ENCODE data around the gene FAM47E. TPM values are rescaled to one million over a fixed set of nuclear protein-coding genes. Genes with fewer than 3 reads are reported as not detected.

The FAM47E gene
- total and polyA plus RNA-seq, 2 donors (not counting 3 experiments of a cell fraction or from before 2014, with no cell fraction given), result 0.11 TPM; not detected in 1

DNA sequence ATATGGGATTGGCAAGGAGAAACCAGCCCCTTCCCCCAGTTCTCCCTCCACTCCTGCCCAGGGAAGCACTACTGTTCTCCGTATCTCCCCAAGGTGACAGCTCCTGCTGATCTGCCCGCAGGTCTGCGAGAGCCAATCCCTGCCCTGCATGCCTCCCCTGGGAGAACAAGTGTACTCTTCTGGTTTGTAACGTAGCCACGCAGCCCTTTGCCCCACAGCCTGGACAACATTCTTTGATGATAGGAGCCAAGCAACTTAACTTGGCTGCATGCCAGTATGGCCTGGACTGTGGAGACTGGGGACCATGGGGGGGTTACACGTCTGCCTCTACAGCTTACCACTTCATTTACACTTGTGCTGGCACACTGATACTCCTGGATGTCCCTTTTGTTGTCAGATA, 57.0 kb downstream of the FAM47E start:
- no peak overlapping the region for H3K27ac ChIP-seq (ENCODE audit: insufficient read depth, low read depth, low read length)
- H3K4me3 ChIP-seq (replicated peaks in 1 of 3; ENCODE audit: insufficient read depth in 1 of 3, low read depth in 1 of 3, low read length in 3 of 3), result no peak overlapping the region
- no peaks in the 10 kb centered on the region for H4K20me1 ChIP-seq (replicated peaks; ENCODE audit: control insufficient read depth, extremely low read depth, insufficient read depth, low read length)
- no peaks in the 10 kb centered on the region for H3K36me3 ChIP-seq (ENCODE audit: control insufficient read depth in 2 of 2, extremely low read depth in 1 of 2, insufficient read depth in 2 of 2, low read length in 2 of 2)
- no peaks in the 10 kb centered on the region for H3K9me3 ChIP-seq (replicated peaks; ENCODE audit: control insufficient read depth, insufficient read depth, low read length)
- no peaks in the 10 kb centered on the region for H3K79me2 ChIP-seq (ENCODE audit: control insufficient read depth, insufficient read depth, low read length)
- TF ChIP-seq POLR2A (IDR thresholded peaks at IDR 0.05; ENCODE audit: low read depth, low read length), result no peak
- no peak for TF ChIP-seq FOS (IDR thresholded peaks at IDR 0.05; ENCODE audit: borderline replicate concordance, insufficient read depth, low read length)
- no peak for TF ChIP-seq POLR2AphosphoS5 (IDR thresholded peaks at IDR 0.05; ENCODE audit: insufficient read depth, low read depth, low read length)
- TF ChIP-seq, protein P1, sequence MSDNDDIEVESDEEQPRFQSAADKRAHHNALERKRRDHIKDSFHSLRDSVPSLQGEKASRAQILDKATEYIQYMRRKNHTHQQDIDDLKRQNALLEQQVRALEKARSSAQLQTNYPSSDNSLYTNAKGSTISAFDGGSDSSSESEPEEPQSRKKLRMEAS (IDR thresholded peaks at IDR 0.05; ENCODE audit: insufficient read depth, insufficient read length), result no peak
- TF ChIP-seq EZH2 (IDR thresholded peaks at IDR 0.05; ENCODE audit: borderline replicate concordance, low read depth, low read length, severe bottlenecking), result no peak
- TF ChIP-seq, protein P2, sequence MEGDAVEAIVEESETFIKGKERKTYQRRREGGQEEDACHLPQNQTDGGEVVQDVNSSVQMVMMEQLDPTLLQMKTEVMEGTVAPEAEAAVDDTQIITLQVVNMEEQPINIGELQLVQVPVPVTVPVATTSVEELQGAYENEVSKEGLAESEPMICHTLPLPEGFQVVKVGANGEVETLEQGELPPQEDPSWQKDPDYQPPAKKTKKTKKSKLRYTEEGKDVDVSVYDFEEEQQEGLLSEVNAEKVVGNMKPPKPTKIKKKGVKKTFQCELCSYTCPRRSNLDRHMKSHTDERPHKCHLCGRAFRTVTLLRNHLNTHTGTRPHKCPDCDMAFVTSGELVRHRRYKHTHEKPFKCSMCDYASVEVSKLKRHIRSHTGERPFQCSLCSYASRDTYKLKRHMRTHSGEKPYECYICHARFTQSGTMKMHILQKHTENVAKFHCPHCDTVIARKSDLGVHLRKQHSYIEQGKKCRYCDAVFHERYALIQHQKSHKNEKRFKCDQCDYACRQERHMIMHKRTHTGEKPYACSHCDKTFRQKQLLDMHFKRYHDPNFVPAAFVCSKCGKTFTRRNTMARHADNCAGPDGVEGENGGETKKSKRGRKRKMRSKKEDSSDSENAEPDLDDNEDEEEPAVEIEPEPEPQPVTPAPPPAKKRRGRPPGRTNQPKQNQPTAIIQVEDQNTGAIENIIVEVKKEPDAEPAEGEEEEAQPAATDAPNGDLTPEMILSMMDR (IDR thresholded peaks at IDR 0.05; ENCODE audit: extremely low read depth in 1 of 2, insufficient read depth in 1 of 2, low read depth in 1 of 2, low read length in 2 of 2), result no peak
- no peak for TF ChIP-seq JUN (IDR thresholded peaks at IDR 0.05; ENCODE audit: borderline replicate concordance, insufficient read depth, insufficient read length, low read depth)
- TF ChIP-seq GATA2 (IDR thresholded peaks at IDR 0.05; ENCODE audit: insufficient read depth, insufficient read length, low read depth, low read length), result no peak
- TF ChIP-seq MYC (IDR thresholded peaks at IDR 0.05; ENCODE audit: low read depth, low read length), result no peak
- H3K27me3 ChIP-seq (ENCODE audit: control insufficient read depth in 2 of 2, insufficient read depth in 2 of 2, low read length in 2 of 2), result no peaks in the 10 kb centered on the region
- DNase-seq (ENCODE audit: low read depth, low spot score), result no peak
- dilution Hi-C loops (cut with MboI; ENCODE audit: extremely low pct_ligation_motif_present, low sequenced_read_pairs) (no loop called here), intact Hi-C loops (cut with micrococcal nuclease) (no loop called here)
- no peak overlapping the region for H3K9ac ChIP-seq (replicated peaks; ENCODE audit: extremely low read depth, insufficient read depth, low read length)
- ChIA-PET CTCF (interaction anchor here (0.7 to 4.6 kb wide), 3 partner anchors 9 to 274 kb away, joined by 3 to 34 read pairs (median 3); no protein-coding TSS in a partner anchor), POLR2A (no interaction called here)
- H2AFZ ChIP-seq (ENCODE audit: low read depth, low read length), result no peak overlapping the region
- H3K4me1 ChIP-seq (ENCODE audit: control insufficient read depth, extremely low read depth, insufficient read depth, low read length), result peaks cover 6% of the 10 kb centered on the region
- no peaks in the 10 kb centered on the region for H3K9me1 ChIP-seq (replicated peaks; ENCODE audit: control insufficient read depth, extremely low read depth, insufficient read depth, low read length)
- no peak overlapping the region for H3K4me2 ChIP-seq (ENCODE audit: insufficient read depth, low read length)
- no TSS peak for BruUV-seq (replicated peaks)
- no peak for FAIRE-seq

All from endothelial cell of umbilical vein (primary cell).